ENCODE results near the gene APBA1. TPM values are rescaled to one million over a fixed set of nuclear protein-coding genes. Genes with fewer than 3 reads are reported as not detected.

The APBA1 gene
- total RNA-seq, 4 donors from 2014 or later: 1.3 to 8.0 (median 1.7) TPM

DNA sequence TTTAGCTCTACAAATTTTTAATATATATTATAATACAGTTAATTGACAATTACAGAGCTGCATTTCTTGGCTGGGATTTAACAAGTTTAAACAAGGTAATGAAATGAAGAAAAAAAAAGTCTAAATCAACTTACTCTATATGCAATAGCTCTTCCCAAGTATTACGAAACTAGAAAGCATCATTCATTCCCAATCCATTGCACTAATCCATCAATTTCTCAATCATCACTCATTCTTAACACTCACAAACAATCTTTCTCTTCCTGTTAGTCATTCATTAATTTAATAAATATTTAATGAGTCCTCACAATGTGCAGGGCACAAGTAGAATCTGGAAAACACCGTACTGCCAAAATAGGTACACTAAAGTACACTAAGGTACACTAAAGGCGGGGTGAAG is 42.9 kb upstream of the APBA1 start:
- peaks cover 0 to 48% (median 9%) of the 10 kb centered on the region in 3 donors for H3K36me3 ChIP-seq
- peaks cover 0 to 21% (median 0%) of the 10 kb centered on the region in 3 donors for H3K4me1 ChIP-seq
- peak overlapping the region in 1 of 4 donors; percentile 44 for H3K27ac ChIP-seq
- no peak for TF ChIP-seq POLR2A (IDR thresholded peaks at IDR 0.05)
- TF ChIP-seq, protein P1, sequence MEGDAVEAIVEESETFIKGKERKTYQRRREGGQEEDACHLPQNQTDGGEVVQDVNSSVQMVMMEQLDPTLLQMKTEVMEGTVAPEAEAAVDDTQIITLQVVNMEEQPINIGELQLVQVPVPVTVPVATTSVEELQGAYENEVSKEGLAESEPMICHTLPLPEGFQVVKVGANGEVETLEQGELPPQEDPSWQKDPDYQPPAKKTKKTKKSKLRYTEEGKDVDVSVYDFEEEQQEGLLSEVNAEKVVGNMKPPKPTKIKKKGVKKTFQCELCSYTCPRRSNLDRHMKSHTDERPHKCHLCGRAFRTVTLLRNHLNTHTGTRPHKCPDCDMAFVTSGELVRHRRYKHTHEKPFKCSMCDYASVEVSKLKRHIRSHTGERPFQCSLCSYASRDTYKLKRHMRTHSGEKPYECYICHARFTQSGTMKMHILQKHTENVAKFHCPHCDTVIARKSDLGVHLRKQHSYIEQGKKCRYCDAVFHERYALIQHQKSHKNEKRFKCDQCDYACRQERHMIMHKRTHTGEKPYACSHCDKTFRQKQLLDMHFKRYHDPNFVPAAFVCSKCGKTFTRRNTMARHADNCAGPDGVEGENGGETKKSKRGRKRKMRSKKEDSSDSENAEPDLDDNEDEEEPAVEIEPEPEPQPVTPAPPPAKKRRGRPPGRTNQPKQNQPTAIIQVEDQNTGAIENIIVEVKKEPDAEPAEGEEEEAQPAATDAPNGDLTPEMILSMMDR (IDR thresholded peaks at IDR 0.05): no peak
- WGBS, 2 donors: 47 to 64% methylated on average over 3 of the region's 3 CpGs
- H3K9me3 ChIP-seq: no peaks in the 10 kb centered on the region
- no peak for DNase-seq
- H3K27me3 ChIP-seq: no peaks in the 10 kb centered on the region
- intact Hi-C loops (cut with DNase I): no loop called here
- no peak overlapping the region for H3K4me3 ChIP-seq

DNA sequence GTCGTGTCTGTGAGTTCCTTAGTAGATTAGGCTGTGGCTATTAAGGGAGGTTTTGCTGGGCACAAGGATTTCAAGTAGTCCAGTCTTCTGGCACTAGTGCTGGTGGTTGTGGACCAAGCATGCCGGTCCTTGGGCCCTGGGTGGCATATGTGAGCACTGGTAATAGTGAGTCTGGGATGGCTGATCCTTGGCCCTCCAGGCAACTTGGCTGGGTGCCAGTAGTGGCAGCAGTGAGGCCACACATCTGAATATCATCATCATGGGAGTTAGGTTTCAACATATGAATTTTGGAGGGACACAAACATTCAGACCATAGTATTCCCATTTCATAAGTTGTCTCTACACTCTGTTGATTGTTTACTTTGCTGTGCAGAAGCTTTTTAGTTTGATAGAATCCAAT is 25.3 kb upstream of the APBA1 start:
- DNase-seq: no peak
- Histone ChIP-seq H3K4me3 (no peak overlapping the region), H3K27me3 (no peaks in the 10 kb centered on the region), H3K27ac (no peak overlapping the region), H3K36me3 (no peaks in the 10 kb centered on the region), H3K9me3 (peaks cover 0 to 23% (median 12%) of the 10 kb centered on the region in 3 donors), H3K4me1 (no peaks in the 10 kb centered on the region)
- 71 to 81% methylated on average over 2 of the region's 2 CpGs for WGBS, 2 donors
- intact Hi-C loops (cut with DNase I): no loop called here
- TF ChIP-seq POLR2A (IDR thresholded peaks at IDR 0.05): no peak
- TF ChIP-seq, protein P1 (IDR thresholded peaks at IDR 0.05): no peak

- no peak overlapping the region for H3K27ac ChIP-seq
- TF ChIP-seq POLR2A (IDR thresholded peaks at IDR 0.05): no peak
- TF ChIP-seq, protein P1 (IDR thresholded peaks at IDR 0.05): no peak
- no peaks in the 10 kb centered on the region for H3K36me3 ChIP-seq
- no peaks in the 10 kb centered on the region for H3K4me1 ChIP-seq
- H3K4me3 ChIP-seq: no peak overlapping the region
- peaks cover 0 to 23% (median 12%) of the 10 kb centered on the region in 3 donors for H3K9me3 ChIP-seq
- intact Hi-C loops (cut with DNase I): no loop called here
- WGBS, 2 donors: 87 to 94% methylated on average over 2 of the region's 2 CpGs
- H3K27me3 ChIP-seq: no peaks in the 10 kb centered on the region
- DNase-seq: no peak
These were observed 24.6 kb upstream of the APBA1 start for GRCh38 chr9:69696802-69697201.

DNA sequence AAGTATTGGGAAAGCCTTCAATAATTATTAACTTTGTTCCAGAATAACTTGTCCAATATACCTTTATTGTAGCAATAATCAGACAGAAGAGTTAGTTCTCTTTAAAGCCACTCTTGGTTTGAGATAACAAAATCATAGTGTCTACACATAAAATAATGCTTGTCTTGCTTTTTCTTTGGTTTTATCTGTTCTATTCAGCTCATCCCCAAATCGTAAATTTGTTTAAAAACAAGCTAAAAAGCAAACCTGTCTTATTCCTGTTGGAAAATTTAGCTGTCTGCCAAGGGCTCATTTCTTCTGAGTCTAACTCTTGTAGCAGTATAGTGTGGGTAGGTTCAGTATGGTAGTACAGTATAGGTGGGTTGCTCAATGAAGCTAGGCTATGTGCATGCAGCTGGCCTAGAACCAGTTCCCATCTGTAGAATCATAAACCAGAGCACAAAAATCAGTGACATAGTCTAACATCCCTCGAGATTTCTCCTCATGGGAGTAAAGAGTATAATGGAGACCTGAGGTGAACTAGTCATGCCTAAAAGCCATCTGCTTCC is 17.9 kb upstream of the APBA1 start:
- no peaks in the 10 kb centered on the region for H3K9me3 ChIP-seq
- H3K27me3 ChIP-seq: no peaks in the 10 kb centered on the region
- no peaks in the 10 kb centered on the region for H3K36me3 ChIP-seq
- intact Hi-C loops (cut with DNase I): no loop called here
- TF ChIP-seq, protein P1 (IDR thresholded peaks at IDR 0.05): no peak
- no peak for TF ChIP-seq POLR2A (IDR thresholded peaks at IDR 0.05)
- no peak overlapping the region for H3K27ac ChIP-seq
- no peak overlapping the region for H3K4me3 ChIP-seq
- H3K4me1 ChIP-seq: no peaks in the 10 kb centered on the region
- WGBS, 2 donors: 55 to 57% methylated on average over 2 of the region's 2 CpGs
- DNase-seq: no peak

GRCh38 chr9:69683927-69684326 is 11.8 kb upstream of the APBA1 start:
- WGBS, 2 donors: 64 to 76% methylated on average over 5 of the region's 5 CpGs
- no peak for TF ChIP-seq POLR2A (IDR thresholded peaks at IDR 0.05)
- TF ChIP-seq, protein P1 (IDR thresholded peaks at IDR 0.05): no peak
- H3K27me3 ChIP-seq: no peaks in the 10 kb centered on the region
- no peaks in the 10 kb centered on the region for H3K36me3 ChIP-seq
- H3K27ac ChIP-seq: no peak overlapping the region
- H3K9me3 ChIP-seq: no peaks in the 10 kb centered on the region
- intact Hi-C loops (cut with DNase I): no loop called here
- no peak for DNase-seq
- H3K4me1 ChIP-seq: no peaks in the 10 kb centered on the region
- H3K4me3 ChIP-seq: no peak overlapping the region
